Neuron (in vitro differentiated cells): ENCODE measurements around the gene USP22.
"Not testable (repeated sequence)": the region's sequence is repeated elsewhere in the genome, so short reads cannot be mapped to it uniquely, and the experiment has no call there.

ENCODE experiments used
- H2AFZ ChIP-seq: one replicate; pipeline ENCODE4 v1.6.1; 2013; ENCODE audit warnings: low read depth, mild to moderate bottlenecking, inconsistent platforms, low read length, moderate library complexity
- H3K27me3 ChIP-seq: one replicate; pipeline ENCODE4 v1.6.1; 2013; ENCODE audit warnings: low read length; ENCODE audit not compliant: insufficient read depth
- H3K36me3 ChIP-seq: one replicate; pipeline ENCODE4 v1.6.1; 2013; ENCODE audit warnings: low read length; ENCODE audit not compliant: insufficient read depth
- H3K4me1 ChIP-seq: one replicate; pipeline ENCODE4 v1.6.1; 2013; ENCODE audit warnings: low read length; ENCODE audit not compliant: insufficient read depth
- H3K4me3 ChIP-seq: 2 replicates; pipeline ENCODE4 v1.5.1; 2013; ENCODE audit warnings: mild to moderate bottlenecking, low read length, moderate library complexity
- H3K9me3 ChIP-seq: one replicate; pipeline ENCODE4 v1.6.1; 2013; ENCODE audit warnings: low read length

The USP22 gene

DNA sequence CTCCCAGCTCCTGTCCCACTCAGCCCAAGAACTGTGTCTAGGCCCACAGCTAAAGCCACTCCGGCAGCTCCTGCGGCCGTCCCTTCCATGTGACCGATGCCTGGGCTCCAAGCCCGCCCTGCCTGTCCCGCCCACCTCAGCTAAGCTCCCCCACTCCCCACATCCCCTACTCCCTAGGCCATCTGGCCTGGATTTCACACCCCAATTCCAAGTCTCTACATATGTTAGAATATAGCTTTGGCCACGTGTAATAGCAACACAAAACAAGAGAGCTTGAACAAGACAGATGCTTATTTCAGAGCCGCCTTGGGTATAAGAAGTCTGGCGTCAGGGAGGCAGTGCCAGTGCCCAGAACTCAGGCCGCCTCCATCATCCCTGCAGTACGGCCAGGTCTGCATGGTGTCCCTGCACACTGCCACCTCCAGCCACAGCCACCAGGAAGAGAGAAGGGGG, 30.0 kb upstream of the USP22 start:
- Histone ChIP-seq H3K9me3 (no peaks in the 10 kb centered on the region), H3K36me3 (no peaks in the 10 kb centered on the region), H3K4me1 (no peaks in the 10 kb centered on the region), H2AFZ (no peak overlapping the region), H3K4me3 (no peak overlapping the region), H3K27me3 (peaks cover 7% of the 10 kb centered on the region)

DNA sequence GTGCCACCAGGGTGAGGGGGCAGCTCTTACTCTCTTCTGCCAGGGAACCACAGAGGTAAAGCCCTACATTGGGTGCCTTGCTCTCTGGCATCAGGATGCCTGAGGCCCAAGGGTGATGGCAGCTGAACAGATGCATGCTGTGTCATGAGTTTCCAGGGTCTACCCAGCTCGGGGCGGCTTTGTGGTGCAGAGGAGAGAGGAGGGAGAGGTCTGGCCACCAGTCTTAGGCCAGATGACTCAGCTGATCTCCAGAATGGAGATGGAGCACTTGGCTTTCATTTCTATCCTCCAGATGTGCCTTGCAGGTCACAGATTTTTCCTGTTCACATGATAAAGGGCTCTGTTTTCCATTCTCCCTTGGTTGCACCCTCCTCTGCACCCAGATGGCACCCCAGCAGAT, 23.6 kb upstream of the USP22 start:
- no peak overlapping the region for H3K4me3 ChIP-seq
- no peaks in the 10 kb centered on the region for H3K9me3 ChIP-seq
- H3K27me3 ChIP-seq, result peaks cover 7% of the 10 kb centered on the region
- H2AFZ ChIP-seq, result no peak overlapping the region
- H3K36me3 ChIP-seq, result no peaks in the 10 kb centered on the region
- no peaks in the 10 kb centered on the region for H3K4me1 ChIP-seq

DNA sequence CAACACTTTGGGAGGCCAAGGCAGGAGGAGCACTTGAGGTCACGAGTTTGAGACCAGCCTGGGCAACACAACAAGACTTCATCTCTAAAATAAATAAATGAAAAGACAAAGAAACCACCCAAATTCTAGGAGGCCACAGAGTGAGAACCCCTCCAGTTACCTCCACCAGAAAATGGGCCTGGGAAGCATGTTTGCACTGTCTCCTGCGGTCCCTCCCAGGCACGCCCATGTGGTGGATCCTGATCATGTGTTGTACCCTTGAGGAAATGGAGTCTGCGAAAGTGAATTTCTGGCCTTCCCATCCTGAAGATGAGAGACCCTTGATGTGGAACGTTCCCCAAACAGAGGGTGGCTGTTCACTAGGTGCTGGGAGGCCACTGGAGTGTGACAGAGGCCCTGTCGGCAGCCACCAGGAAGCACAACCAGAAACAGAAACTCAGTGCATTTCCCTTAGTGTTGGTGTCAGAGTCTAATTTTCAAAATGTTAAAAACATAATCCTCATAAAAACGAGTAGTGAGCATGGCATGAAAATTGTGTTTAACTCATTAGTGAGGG, 19.2 kb upstream of the USP22 start:
- no peak overlapping the region for H3K4me3 ChIP-seq
- no peak overlapping the region for H2AFZ ChIP-seq
- no peaks in the 10 kb centered on the region for H3K4me1 ChIP-seq
- no peaks in the 10 kb centered on the region for H3K36me3 ChIP-seq
- peaks cover 7% of the 10 kb centered on the region for H3K27me3 ChIP-seq
- no peaks in the 10 kb centered on the region for H3K9me3 ChIP-seq

DNA sequence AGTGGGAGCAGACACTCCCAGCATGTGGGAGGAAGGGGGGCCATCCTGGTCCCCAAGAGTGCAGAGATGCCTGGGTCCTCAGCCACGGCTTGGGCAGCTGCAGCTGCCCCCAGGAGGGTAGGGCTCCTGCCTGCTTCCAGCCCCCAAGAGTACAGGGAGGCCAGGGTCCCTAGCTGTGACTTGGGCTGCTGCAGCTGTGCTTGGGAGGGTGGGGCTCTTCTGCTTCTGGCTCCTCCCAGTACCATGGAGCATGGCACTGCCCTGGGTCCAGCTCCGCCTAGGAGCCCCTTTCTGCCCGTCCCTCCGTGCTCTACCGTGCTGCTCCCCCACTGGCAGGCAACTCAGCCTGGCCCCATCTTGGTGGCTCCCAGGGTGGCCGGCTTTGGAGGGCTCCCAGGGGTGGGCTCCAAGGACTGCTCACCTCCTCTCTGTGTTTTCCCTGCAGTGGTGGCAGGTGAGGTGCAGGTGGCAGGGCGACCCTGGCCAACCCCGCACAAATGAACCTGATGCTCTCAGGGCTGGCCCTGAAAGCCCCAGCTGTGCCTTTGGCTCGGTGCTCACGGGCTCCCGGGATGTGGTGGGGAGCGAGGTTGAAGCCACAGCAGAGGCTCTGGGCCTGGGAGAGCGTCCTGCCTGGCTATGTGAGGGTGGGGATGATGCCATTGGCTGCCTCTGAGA, 18.5 kb upstream of the USP22 start:
- no peaks in the 10 kb centered on the region for H3K36me3 ChIP-seq
- H3K9me3 ChIP-seq, result no peaks in the 10 kb centered on the region
- peaks cover 7% of the 10 kb centered on the region for H3K27me3 ChIP-seq
- H2AFZ ChIP-seq, result no peak overlapping the region
- H3K4me3 ChIP-seq, result no peak overlapping the region
- H3K4me1 ChIP-seq, result no peaks in the 10 kb centered on the region

DNA sequence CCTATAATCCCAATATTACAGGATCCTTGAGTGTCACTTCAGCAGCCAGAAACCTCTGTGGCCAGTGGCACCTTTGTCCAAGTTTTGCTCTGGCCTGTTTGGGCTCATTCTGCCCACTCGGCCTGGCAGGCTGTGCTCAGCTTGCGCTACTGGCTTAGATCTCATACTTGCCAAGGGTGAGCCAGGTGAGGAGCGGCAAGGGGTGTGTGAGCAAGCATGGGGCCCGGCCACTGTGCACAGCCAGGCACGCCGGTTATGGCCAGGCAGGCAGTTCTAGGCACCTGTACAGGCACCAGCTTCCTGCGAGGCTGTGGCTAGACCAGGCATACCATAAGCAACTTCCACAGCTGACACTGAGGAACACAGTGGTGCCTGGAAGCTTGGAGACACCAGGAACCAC, 16.9 kb upstream of the USP22 start:
- Histone ChIP-seq H3K9me3 (no peaks in the 10 kb centered on the region), H3K27me3 (peaks cover 7% of the 10 kb centered on the region), H3K36me3 (no peaks in the 10 kb centered on the region), H3K4me3 (no peak overlapping the region), H3K4me1 (no peaks in the 10 kb centered on the region), H2AFZ (no peak overlapping the region)

DNA sequence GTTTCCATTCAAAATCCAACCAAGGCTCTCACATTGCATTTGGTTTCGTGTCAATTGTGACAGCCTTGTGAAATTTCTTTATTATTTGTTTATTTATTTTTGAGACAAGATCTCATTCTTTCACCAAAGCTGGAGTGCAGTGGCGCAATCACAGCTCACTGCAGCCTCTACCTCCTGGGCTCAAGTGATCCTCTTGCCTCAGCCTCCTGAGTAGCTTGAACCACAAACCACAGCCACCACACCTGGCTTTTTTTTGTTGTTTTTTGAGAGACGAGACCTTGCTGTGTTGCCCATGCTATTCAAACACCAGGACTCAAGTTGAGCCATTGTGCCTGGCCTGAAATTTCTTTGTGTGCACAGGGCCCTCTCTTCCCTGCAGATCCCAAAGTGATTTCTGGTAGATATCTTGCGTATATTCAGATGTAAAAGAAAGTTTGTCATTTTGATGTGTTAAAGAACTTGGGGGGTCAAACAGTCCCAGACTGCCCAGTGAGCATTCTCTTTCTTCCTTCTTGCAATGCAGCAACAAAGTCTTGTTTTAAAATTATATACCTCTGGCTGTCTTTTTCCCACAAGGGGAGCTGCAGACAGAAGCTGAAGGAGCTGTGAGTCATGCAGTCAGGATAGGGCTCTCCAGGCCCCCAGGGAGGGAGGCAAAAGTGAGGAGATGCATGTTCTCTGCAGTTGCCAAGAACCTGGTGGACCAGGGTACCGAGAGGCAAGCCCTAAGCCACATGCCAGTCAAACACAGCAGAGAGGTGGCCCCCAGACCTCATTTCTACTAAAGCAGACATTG, 15.5 kb upstream of the USP22 start:
- no peaks in the 10 kb centered on the region for H3K4me1 ChIP-seq

DNA sequence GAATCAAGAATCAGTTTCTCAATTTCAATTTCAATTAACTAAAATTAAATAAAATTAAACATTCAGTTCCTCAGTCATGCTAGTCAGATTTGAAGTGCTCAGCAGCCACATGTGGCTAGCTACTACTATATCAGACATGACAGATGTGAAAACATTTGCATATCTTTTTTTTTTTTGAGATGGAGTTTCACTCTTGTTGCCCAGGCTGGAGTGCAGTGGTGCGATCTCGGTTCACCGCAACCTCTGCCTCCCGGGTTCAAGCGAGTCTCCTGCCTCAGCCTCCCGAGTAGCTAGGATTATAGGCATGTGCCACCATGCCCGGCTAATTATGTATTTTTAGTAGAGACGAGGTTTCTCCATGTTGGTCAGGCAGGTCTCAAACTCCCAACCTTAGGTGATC, 10.2 kb upstream of the USP22 start:
- not testable (repeated sequence) for H3K27me3 ChIP-seq, H2AFZ ChIP-seq, H3K4me3 ChIP-seq, H3K36me3 ChIP-seq, H3K4me1 ChIP-seq, H3K9me3 ChIP-seq

More for the DNA sequence above, 15.5 kb upstream of the USP22 start:
- H3K36me3 ChIP-seq, result no peaks in the 10 kb centered on the region
- no peak overlapping the region for H3K4me3 ChIP-seq
- no peaks in the 10 kb centered on the region for H3K9me3 ChIP-seq
- H2AFZ ChIP-seq, result no peak overlapping the region
- peaks cover 4% of the 10 kb centered on the region for H3K27me3 ChIP-seq

DNA sequence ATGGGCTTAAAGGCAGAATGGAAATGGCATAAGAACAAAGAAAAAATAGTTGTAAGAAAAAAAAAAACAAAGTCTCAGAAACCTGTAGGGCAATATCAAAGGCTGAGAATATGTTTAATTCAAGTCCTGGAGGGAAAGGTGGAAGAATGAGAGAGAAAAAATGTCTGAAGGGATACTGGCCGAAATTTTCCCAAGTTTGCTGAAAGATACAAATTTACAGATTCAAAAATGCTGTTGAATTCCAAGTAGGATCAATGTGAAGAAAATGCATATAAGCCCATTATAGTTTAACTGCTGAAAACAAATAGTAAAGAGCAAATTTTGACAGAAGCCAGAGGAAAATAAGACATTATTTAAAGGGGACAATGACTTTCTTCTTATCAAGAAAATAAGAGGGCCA, 6.6 kb upstream of the USP22 start:
- no peaks in the 10 kb centered on the region for H3K36me3 ChIP-seq
- no peaks in the 10 kb centered on the region for H3K9me3 ChIP-seq
- no peak overlapping the region for H3K4me3 ChIP-seq
- no peaks in the 10 kb centered on the region for H3K27me3 ChIP-seq
- no peaks in the 10 kb centered on the region for H3K4me1 ChIP-seq
- H2AFZ ChIP-seq, result no peak overlapping the region

DNA sequence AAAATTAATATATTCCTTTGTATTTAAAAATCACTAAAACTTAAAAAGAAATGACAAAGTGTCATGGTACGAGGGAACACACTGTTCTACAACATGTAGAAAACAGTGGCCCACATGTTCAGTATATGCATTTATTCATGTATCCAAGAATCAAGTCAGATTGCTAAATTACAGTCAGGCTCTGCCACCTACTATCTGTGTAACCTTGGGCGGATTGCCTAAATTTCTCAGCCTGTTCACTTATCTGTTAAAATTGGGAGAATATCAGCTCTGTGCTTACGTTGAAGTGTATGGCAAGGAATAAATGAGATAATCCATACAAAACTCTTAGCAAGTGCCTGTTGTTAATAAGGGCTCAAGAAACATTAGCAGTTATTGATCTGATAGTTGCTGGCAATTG, 3.4 kb upstream of the USP22 start:
- Histone ChIP-seq H3K4me3 (no peak overlapping the region), H3K27me3 (no peaks in the 10 kb centered on the region), H2AFZ (no peak overlapping the region), H3K9me3 (no peaks in the 10 kb centered on the region), H3K4me1 (peaks cover 6% of the 10 kb centered on the region), H3K36me3 (no peaks in the 10 kb centered on the region)

DNA sequence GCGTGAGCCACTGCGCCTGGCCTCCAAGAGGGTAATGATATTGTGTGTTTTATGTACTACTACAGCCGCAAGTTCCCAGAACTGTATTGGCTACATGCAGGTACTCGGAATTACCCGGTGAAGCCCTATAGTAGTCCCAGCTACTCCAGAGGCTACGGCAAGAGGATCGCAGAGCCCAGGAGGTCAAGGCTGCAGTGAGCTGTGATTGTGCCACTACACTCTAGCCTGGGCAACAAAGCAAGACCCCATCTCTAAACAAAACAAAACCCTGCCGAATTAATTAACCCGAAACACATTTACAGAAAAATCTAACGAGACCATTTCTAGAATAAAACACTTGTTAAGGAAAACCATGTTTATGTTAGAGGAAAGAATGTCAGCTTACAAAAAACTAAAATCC, 2.2 kb upstream of the USP22 start:
- H3K36me3 ChIP-seq, result no peaks in the 10 kb centered on the region
- no peak overlapping the region for H2AFZ ChIP-seq
- H3K4me1 ChIP-seq, result peaks cover 12% of the 10 kb centered on the region
- no peaks in the 10 kb centered on the region for H3K27me3 ChIP-seq
- no peak overlapping the region for H3K4me3 ChIP-seq
- no peaks in the 10 kb centered on the region for H3K9me3 ChIP-seq

DNA sequence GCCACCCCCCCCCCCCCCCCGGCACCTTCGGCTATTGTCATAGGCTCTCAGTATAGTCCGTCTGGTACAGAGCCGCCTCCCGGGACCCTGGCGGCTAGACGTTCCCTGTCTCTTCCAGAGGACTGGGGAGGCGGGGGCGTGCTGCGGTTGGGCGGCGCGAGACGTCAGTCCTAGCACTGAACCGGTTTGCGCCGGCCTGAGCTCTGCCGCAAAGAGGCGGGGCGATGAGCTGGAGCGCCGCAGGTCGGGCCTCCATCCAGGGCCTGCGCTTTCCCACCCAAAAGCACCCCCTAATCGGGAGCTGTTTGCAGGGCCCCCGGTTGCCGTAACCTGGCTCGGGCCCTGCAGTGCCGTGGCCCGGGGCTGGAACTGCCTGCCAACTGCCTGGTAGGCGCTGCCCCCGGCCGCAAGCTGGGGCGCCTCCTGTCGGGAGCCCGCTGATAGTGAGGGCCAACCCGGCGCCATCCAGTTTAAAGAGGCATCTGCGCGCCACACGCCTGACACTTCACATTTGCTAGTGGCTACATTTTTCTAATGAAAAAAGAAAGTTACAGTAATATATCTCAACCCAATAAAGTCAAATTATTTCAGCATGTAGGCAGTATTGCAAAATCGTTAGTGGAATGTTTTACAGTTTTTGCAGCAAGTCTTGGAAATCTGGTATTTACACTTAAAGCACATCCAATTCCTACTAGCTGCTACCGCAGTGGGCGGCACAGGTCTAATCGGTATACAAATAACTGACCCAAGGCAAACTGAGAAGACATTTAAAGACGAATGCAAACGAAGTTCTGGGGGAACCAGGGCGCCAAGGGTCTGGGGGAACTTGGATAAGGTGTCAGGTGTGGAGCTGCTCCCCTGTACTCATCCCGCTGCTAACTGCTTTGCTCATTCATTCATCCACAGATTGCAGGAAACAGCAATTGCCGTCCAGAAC, 753 bp upstream of the USP22 start:
- H3K4me1 ChIP-seq, result peaks cover 12% of the 10 kb centered on the region
- H3K27me3 ChIP-seq, result no peaks in the 10 kb centered on the region
- peaks cover 13% of the 10 kb centered on the region for H3K36me3 ChIP-seq
- no peaks in the 10 kb centered on the region for H3K9me3 ChIP-seq
- peak overlapping the region; percentile 59 for H3K4me3 ChIP-seq
- H2AFZ ChIP-seq, result peak overlapping the region; percentile 75

DNA sequence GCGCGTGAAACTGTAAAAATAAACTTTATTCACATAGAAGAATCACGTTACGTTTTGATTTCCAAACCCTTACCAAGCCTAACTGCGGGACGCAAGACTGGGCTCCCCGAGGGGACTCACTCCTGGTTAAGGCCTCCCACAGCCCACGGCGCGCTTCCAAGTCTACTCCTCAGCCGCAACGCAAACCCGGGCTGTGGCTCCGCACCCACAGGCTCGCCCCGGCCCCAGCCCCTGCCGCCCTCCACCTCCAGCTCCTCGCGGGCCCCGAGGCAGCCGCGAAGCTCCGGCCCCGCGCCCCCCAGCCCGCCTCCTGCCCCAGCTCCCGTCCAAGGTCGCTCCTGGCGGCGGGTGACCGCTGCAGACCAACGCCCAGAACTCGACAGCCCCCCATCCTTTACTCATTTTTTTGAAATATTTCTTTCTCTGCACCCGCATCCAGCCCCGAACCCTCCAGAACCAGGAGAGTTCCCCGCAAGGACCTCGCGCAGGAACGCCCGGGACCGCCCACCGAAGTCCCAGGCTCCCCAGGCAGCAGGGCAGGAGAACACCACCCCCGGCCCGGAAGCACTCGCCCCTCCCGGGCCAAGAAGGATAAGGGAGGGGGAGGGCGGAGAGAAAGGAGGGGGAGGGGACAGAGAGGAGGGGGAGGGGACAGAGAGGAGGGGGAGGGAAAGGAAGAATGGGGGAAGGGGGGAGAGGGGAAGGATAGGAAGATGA, 912 bp downstream of the USP22 start:
- no peaks in the 10 kb centered on the region for H3K27me3 ChIP-seq
- H3K9me3 ChIP-seq, result peaks cover 5% of the 10 kb centered on the region
- H2AFZ ChIP-seq, result no peak overlapping the region
- H3K4me1 ChIP-seq, result peaks cover 20% of the 10 kb centered on the region
- H3K36me3 ChIP-seq, result peaks cover 30% of the 10 kb centered on the region
- H3K4me3 ChIP-seq, result peak overlapping the region; percentile 98
